ENCODE measurements around the gene MX2.

The MX2 gene

GRCh38 chr21:41396558-41397075, 34.8 kb downstream of the MX2 start:
- no peak for TF ChIP-seq MYC (IDR thresholded peaks at IDR 0.05; ENCODE audit: low read depth, low read length)
- no peak for TF ChIP-seq CTCF (IDR thresholded peaks at IDR 0.05; ENCODE audit: low read depth, low read length)
- TF ChIP-seq MAX (IDR thresholded peaks at IDR 0.05; ENCODE audit: low read depth, low read length) = no peak
- TF ChIP-seq POLR2A (IDR thresholded peaks at IDR 0.05; ENCODE audit: extremely low read depth, insufficient read length) = no peak
- peak; percentile 91 for DNase-seq (ENCODE audit: low read depth)
- peak overlapping the region; percentile 0 for H3K4me3 ChIP-seq (ENCODE audit: low read depth, low read length)

GRCh38 chr21:41397471-41397891, 35.7 kb downstream of the MX2 start:
- TF ChIP-seq POLR2A (IDR thresholded peaks at IDR 0.05; ENCODE audit: extremely low read depth, insufficient read length) = no peak
- no peak overlapping the region for H3K4me3 ChIP-seq (ENCODE audit: low read depth, low read length)
- peak; percentile 35 for DNase-seq (ENCODE audit: low read depth)

- TF ChIP-seq CTCF (IDR thresholded peaks at IDR 0.05; ENCODE audit: low read depth, low read length) (no peak), POLR2A (IDR thresholded peaks at IDR 0.05; ENCODE audit: extremely low read depth, insufficient read length) (no peak), MYC (IDR thresholded peaks at IDR 0.05; ENCODE audit: low read depth, low read length) (no peak), MAX (IDR thresholded peaks at IDR 0.05; ENCODE audit: low read depth, low read length) (no peak)
- DNase-seq (ENCODE audit: low read depth) = no peak
- H3K4me3 ChIP-seq (ENCODE audit: low read depth, low read length) = no peak overlapping the region
Observed at GRCh38 chr21:41398251-41398650, 36.4 kb downstream of the MX2 start.

GRCh38 chr21:41398831-41399230, 37.0 kb downstream of the MX2 start:
- DNase-seq (ENCODE audit: low read depth) = no peak
- TF ChIP-seq CTCF (IDR thresholded peaks at IDR 0.05; ENCODE audit: low read depth, low read length) = no peak
- TF ChIP-seq POLR2A (IDR thresholded peaks at IDR 0.05; ENCODE audit: extremely low read depth, insufficient read length) = no peak
- TF ChIP-seq MYC (IDR thresholded peaks at IDR 0.05; ENCODE audit: low read depth, low read length) = no peak
- no peak for TF ChIP-seq MAX (IDR thresholded peaks at IDR 0.05; ENCODE audit: low read depth, low read length)
- H3K4me3 ChIP-seq (ENCODE audit: low read depth, low read length) = no peak overlapping the region

GRCh38 chr21:41399246-41399800, 37.5 kb downstream of the MX2 start:
- DNase-seq (ENCODE audit: low read depth) = peak; percentile 55
- H3K4me3 ChIP-seq (ENCODE audit: low read depth, low read length) = no peak overlapping the region
- TF ChIP-seq POLR2A (IDR thresholded peaks at IDR 0.05; ENCODE audit: extremely low read depth, insufficient read length) = no peak
- no peak for TF ChIP-seq MYC (IDR thresholded peaks at IDR 0.05; ENCODE audit: low read depth, low read length)
- TF ChIP-seq CTCF (IDR thresholded peaks at IDR 0.05; ENCODE audit: low read depth, low read length) = no peak
- no peak for TF ChIP-seq MAX (IDR thresholded peaks at IDR 0.05; ENCODE audit: low read depth, low read length)

GRCh38 chr21:41402231-41402630, 40.4 kb downstream of the MX2 start:
- H3K4me3 ChIP-seq (ENCODE audit: low read depth, low read length) = no peak overlapping the region
- no peak for TF ChIP-seq CTCF (IDR thresholded peaks at IDR 0.05; ENCODE audit: low read depth, low read length)
- TF ChIP-seq MYC (IDR thresholded peaks at IDR 0.05; ENCODE audit: low read depth, low read length) = no peak
- TF ChIP-seq POLR2A (IDR thresholded peaks at IDR 0.05; ENCODE audit: extremely low read depth, insufficient read length) = no peak
- no peak for TF ChIP-seq MAX (IDR thresholded peaks at IDR 0.05; ENCODE audit: low read depth, low read length)
- DNase-seq (ENCODE audit: low read depth) = no peak
